GM21786 (cell line): ENCODE results near the gene SLC3A2.
A peak's percentile ranks its signal among the peaks of the same experiment; 100 is the strongest.

Experiments
- ATAC-seq: cut with Tn5 transposase; IDR thresholded peaks from one replicate; pipeline ENCODE4 v1.9.1; 2021; ENCODE audit not compliant: unreplicated experiment

The SLC3A2 gene

DNA sequence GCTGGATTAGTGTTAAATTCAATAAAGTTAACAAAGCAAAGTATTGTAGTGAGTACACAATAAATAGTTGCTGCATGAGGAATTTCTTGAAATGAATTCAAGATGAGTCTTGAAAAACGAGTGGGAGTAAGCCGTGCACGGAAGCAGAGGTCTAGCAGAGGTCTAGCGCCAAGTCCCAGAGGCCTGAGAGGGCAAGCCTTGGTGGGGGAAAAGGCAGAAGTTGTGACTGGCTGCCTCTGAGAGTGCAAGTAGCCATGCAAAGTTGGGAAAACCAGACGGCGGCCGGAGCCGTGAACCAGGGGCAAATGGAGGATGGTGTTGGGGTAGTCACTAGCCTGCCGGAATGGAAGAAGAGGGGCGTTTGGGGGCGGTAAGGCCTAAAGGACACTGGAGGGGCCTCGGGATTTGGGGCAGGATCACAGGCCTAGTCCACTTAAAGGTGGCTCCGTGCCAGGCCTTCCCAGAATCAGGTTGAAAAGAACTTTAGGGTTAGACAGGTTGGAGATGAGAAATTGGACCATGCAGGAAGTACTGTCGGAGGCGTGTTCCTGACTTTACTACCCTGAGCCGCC lies 379 bp upstream of the SLC3A2 start:
- ATAC-seq = peak; percentile 13

DNA sequence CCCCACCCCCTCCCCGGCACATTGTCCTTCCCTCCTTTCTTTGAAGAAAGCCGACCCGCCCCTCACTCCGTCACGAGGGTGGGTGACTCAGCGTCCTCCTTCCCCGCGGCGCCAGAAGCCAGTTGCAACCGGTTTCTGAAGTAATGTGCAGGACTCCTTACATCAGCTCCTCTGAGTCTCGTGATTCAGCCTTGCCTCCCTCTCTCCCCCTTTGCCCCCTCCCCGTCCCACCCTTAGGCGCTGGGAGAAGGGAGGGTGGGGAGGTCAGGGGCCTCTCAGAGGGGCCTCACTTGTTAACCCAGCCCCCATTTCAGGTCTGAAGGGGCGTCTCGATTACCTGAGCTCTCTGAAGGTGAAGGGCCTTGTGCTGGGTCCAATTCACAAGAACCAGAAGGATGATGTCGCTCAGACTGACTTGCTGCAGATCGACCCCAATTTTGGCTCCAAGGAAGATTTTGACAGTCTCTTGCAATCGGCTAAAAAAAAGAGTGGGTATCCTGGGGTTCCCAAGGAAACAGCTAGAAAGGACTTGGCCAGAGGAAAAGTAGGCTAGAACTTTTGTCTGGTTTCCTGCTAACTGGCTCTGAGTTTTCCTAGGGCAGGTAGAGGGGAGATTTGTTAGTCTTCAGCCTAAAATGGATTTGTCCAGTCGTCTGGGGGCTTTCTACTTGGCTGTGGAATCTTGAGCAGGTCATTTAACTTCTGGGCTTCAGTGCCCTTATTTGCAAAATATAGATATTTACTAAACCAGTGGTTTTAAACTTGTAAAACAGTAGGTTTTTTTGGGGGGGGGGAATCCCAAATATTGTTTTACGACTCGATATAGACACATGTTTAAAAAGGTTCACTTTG lies 1.1 kb downstream of the SLC3A2 start:
- peak; percentile 49 for ATAC-seq

DNA sequence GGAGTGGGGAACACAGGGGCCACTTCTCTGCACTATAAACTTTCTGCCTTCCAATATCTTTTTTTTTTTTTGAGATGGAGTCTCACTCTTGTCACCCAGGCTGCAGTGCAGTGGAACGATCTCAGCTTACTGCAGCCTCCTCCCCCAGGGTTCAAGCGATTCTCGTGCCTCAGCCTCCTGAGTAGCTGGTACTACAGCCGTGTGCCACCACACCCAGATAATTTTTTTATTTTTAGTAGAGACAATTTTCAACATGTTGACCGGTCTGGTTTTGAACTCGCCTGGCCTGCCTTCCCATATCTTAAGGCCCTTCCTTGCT lies 1.7 kb downstream of the SLC3A2 start:
- no peak for ATAC-seq

- ATAC-seq = no peak
These were observed 2.2 kb downstream of the SLC3A2 start for GRCh38 chr11:62882788-62883501.

DNA sequence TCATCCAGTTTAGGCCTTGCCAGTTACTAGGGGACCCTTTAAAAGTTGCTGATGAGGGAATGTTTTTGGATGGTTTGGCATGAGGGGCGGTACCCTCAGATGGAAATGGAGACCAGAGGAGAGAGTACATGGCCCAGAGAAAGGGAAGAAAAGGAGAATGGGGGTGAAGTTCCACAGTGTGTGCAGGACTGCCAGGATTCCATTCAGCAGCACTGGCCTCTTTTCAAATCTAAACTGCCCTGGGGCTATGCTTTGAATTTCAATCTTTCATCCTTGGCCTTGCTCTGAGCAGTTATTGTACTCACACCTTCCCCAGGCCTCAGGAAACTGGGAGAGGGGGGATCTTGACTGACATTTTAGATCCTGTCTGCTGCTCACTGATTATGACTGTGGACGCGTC lies 3.0 kb downstream of the SLC3A2 start:
- ATAC-seq = no peak

DNA sequence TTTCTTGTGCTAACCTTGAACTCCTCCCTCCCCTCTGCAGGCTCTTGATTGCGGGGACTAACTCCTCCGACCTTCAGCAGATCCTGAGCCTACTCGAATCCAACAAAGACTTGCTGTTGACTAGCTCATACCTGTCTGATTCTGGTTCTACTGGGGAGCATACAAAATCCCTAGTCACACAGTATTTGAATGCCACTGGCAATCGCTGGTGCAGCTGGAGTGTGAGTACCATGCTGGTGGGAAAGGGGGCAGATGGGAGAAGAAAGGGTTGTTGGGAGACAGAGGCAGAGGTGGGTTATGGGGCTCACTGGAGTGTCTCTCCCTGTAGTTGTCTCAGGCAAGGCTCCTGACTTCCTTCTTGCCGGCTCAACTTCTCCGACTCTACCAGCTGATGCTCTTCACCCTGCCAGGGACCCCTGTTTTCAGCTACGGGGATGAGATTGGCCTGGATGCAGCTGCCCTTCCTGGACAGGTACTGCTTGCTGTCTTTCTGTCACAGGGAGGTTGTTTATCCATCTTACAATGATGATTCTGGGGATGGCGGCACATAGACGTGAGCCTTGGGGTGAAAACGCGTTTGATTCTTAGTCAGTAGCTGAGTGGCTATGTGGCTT lies 4.5 kb downstream of the SLC3A2 start:
- ATAC-seq = no peak

DNA sequence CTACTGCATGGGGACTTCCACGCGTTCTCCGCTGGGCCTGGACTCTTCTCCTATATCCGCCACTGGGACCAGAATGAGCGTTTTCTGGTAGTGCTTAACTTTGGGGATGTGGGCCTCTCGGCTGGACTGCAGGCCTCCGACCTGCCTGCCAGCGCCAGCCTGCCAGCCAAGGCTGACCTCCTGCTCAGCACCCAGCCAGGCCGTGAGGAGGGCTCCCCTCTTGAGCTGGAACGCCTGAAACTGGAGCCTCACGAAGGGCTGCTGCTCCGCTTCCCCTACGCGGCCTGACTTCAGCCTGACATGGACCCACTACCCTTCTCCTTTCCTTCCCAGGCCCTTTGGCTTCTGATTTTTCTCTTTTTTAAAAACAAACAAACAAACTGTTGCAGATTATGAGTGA lies 7.7 kb downstream of the SLC3A2 start:
- no peak for ATAC-seq

DNA sequence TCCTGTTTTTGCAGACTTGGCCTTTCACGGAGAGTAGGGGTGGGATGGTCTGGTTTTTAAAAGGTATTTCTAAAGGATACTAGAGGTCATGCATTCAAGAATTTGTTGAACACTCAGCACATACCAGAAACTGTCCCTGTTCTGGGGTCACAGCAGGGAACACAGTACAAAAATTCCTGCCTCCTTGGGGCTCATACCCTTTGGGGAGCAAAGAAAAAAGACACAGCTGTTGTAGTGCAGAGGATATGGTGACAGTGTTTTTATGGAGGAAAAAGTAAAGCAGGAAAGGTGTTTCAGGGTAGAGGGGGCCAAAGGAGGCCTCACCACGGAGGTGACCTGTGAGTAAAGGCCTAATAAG lies 8.4 kb downstream of the SLC3A2 start:
- ATAC-seq = no peak

DNA sequence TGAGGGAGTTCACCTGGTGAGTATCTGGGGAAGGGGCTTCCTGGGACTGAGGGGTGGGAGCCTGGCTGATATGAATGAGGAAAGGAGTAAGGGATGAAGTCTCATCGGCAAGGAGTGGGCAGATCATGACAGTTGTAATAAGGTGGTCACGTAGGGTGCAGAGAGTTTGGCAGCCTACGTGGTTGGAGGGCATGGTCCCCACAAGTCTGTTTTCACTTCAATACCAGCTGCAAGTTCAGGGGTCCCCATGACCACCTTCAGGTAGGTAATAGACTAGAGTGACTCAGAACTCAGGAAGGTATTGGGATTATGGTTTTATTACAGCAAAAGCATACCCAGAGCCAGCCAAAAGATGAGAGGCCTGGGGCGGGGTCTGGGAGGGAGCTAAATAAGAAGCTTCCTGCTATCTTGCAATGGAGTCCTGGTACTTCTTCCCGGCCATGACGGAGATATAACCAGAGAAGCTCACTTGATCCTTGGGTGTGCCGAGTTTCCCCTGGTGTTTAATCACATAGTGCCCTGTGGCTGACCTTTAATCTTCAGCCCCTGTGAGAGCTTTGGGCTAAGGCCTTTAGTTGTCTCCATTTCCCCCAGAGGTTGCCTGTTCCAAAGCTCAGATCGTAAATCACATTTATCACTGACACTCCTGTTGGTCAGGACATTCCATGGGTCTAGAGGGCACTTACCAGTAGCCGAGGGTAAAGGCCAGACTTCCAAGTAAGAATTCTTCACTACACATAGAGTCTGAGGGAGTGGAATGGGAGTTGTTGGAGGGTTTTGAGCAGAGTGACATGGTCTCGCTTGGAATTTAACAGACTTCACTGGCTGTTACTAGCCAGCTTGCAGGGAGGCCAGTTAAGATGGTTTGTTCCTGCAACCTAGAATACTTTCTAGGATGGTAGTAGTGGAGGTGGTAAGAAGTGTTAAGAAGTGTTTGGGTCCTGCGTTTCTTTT lies 9.1 kb downstream of the SLC3A2 start:
- no peak for ATAC-seq

DNA sequence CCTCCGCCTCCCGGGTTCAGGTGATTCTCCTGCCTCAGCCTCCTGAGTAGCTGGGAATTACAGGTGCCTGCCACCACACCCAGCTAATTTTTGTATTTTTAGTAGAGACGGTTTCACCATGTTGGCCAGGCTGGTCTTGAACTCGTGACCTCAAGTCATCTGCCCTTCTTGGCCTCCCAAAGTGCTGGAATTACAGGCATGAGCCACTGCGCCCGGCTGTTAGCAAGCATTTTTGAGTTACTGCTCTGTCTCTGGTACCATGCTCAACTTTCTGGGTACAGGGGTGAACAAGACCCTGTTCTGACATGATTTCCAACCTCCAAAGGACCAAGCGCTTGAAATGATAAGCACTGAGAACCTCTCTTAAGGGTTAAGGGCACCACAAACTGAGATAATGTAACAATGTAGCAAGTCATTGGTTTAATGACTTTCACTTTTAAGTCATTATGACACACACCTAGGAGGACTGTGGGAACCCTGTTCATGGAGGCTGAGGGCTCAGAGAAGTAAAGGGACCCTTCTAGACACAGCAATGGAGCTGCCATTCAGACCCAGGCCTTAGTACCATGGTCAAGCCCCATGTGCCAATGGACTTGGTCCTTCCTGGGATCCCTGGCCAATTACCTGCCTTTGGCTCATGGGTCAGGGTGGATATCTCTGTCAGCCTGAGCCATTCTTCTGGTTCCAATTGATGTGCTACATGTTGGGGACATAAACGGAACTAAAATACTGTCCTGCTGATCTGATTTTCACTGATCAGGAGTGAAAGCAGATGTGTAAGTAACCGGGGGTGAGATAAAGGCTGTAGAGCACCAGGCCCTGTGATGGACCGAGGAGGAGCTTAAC lies 11.6 kb downstream of the SLC3A2 start:
- no peak for ATAC-seq

- ATAC-seq = no peak
These were observed 14.8 kb downstream of the SLC3A2 start for GRCh38 chr11:62895501-62895900.

DNA sequence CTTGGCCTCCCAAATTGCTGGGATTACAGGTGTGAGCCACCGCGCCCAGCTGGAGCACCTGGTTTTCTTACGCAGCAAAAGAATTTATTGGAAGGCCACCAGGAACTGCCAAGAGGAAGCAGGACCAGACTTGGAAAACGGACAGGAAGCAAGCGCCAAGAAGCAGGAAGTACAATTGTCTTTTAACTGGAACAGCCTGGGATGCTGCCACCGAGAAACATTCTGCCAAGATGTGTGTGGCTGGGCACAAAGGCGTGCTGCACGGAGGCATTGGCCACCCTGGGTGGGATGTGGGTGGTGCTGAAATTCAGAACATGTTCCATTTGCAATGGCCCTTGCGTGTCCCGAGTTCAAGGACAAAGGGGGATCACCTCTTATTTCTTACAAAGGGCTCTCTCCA lies 15.4 kb downstream of the SLC3A2 start:
- no peak for ATAC-seq

- no peak for ATAC-seq
These were observed 16.6 kb downstream of the SLC3A2 start for GRCh38 chr11:62897311-62897710.

DNA sequence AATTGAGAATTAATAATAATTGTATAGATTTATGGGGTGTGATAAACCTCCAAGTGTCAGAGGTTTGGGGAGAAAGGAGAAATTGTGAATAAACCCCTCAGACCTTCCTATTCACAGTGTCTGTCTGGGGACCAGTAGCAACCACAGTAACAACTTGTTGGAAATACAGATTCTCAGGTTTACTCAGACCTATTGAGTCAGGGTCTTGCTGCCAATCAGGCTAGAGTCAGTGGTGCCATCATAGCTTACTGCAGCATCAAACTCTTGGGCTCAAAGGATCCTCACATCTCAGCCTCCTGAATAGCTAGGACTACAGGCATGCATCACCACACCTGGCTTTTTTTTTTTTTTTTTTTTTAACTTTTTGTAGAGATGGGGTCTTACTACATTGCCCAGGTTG lies 17.3 kb downstream of the SLC3A2 start:
- no peak for ATAC-seq

- no peak for ATAC-seq
These were observed 22.2 kb downstream of the SLC3A2 start for GRCh38 chr11:62902932-62903331.

- no peak for ATAC-seq
These were observed 24.6 kb downstream of the SLC3A2 start for GRCh38 chr11:62905296-62905695.

DNA sequence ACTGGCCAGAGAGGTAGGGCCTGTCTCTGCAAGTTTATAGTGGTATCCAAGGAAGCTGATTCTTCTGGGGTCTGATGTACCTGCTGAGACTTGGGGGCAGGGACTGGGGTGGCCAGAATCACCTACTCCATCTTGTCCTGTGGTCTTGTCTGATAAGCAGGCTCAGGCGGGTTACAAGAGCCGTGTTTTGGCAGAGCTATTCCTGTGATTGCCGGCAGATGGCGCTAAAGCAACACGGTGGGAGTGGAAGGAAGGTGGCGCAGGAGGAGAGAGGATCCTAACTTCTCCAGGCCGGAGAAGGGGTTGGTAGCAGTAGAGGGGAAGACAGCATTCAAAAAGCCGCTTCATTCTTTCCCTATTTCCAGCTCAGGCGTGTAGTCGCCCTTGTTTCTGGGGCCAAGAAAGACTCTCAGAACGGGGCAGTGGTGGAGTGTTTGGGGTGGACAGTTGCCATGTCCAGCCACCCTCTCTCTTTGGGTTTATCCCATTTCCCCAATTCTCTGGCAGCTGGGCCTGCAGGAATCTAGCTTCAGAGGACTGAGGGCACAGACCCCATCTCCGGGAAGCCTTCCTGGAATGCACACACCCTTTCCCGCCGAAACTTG lies 25.3 kb downstream of the SLC3A2 start:
- peak; percentile 67 for ATAC-seq

DNA sequence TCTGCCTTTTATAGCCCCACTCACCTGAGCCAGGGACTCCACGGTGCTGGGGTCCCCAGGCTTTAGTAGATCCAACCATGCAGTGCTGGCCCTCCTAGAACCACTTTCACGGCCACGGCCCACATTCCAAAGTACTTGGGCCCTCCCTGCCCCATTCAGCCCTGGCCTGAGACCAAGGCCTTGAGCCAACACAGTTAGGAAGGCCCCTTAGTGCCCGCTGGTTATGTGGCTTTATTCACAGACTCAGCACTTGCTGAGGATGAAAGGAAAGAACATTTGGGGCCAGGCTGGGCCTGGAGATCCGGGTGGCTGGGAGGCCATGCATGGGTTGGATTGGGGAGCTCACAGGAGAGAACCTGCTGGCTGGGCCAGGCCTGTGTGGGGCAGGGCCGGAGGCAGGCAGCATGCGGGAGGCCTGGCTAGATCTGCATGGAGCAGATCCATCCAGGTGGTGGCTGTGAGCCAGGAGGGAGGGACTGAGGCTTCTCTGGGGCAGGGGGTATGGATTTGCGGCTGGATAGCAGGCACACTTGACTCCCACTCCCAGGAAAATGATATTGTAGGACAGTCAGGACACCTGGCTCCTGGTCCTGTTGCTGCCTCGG lies 27.9 kb downstream of the SLC3A2 start:
- no peak for ATAC-seq
